GM18867 (cell line): Measurements from ENCODE around the gene KLF7.

Experiments
- ATAC-seq: cut with Tn5 transposase; IDR thresholded peaks from one replicate; pipeline ENCODE4 v1.9.1; 2021; ENCODE audit warnings: mild to moderate bottlenecking, moderate library complexity; ENCODE audit not compliant: unreplicated experiment

KLF7 gene

GRCh38 chr2:207071820-207072219 lies 93.9 kb downstream of the KLF7 start:
- ATAC-seq, result no peak

DNA sequence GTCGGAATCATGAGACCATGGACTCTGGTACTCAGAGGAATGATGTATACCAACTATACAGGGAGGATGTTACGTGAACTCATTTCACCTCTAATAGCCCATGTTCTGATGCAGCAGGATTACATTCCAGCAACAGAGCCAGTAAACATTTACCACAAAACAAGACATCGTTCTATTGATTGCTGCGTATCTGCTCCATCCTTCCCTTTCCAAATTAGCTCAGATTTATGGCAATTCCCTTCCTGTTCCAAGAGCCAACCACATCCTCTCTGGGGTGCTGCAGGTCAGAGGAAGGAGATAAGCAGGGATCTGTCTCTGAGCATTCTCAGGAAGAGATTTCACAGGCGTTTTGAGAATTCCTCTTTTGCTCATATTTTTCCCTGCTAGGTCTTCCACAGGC lies 98.3 kb downstream of the KLF7 start:
- ATAC-seq, result no peak

GRCh38 chr2:207066791-207067460 lies 98.8 kb downstream of the KLF7 start:
- no peak for ATAC-seq

GRCh38 chr2:207066166-207066565 lies 99.6 kb downstream of the KLF7 start:
- ATAC-seq, result no peak

DNA sequence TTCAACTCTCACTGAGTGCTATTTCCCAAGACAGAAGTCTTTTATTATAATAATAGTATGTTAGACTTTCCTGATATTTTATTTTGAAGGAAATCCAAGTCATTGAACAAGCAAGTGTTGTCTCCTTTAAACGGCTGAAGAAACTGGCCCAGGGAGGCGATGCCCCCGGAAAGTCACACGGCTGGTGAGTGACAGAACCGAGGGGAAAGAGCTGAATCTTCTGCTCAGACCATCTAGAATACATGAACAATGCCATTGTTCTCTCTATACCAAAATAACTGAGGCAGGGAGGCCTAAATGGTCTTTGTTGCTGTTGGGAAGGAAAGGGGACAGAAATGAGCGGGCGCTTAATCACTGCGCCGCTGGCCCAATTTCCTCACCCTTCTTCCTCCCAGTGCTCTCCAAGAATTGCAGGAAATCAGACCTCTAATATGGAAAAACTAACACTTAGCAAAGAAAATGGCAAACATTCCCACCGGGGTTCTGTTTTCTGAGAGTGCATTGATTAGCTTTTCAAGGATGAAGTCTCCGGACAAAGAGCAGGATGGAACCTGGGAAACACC lies 101.5 kb downstream of the KLF7 start:
- no peak for ATAC-seq

DNA sequence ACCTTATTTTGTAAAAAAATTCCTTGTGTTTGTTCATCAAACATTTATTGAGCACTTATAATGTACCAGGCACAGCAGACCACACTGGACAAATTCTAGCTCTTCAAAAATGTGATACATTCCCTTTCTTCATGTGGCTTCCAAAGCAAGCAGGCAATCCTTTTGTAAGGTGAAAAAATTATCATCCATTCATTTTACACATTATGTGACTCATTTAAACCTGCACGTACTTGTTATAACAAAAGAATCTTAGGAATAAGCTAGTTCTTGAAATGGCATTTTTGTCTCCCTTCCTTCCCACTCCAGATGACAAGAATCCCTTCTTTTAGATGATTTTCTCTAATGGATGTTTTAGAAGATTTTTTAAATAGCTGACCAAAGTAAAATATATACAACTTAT lies 104.6 kb downstream of the KLF7 start:
- ATAC-seq, result no peak

GRCh38 chr2:207055257-207055656 lies 110.5 kb downstream of the KLF7 start:
- no peak for ATAC-seq

GRCh38 chr2:207054521-207054920 lies 111.2 kb downstream of the KLF7 start:
- no peak for ATAC-seq

DNA sequence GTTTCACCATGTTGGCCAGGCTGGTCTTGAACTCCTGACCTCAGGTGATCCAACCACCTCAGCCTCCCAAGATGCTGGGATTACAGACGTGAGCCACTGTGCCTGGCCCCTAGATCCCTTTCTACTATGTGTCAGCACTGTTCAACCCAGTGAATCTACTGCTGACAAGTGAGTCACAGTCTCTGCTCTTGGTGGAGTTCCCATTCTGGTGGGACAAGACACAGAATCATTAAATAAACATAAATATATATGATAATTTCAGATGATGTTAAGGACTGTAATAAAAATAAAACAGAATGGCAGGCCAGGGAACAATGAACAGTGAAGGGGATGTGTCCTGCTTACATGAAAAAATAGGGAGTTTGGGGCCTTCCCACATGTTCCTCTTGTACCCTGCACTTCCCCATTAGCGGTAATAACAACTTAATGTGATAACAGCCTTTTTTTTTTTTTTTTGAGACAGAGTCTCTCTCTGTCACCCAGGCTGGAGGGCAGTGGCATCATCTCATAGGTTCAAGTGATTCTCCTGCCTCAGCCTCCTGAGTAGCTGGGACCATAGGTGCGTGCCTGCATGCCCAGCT lies 114.3 kb downstream of the KLF7 start:
- no peak for ATAC-seq

DNA sequence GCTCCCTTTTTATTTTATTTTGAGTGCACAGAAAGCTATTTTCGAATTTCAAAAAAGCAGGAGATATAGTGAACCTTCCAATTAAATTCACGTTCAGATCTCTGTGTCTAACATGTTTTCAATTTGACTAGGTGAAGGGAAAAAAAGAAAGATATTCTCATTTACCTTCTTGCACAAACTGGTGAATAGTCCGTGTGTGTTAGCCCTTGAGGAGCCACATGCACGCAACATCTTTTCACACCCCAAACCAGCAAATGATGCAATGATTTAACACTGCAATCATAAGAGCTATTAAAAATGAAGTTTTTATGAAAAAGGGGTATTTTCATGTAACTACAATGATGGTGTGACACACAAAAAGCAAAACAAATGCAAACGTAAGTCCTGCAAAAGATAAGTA lies 116.6 kb downstream of the KLF7 start:
- no peak for ATAC-seq

DNA sequence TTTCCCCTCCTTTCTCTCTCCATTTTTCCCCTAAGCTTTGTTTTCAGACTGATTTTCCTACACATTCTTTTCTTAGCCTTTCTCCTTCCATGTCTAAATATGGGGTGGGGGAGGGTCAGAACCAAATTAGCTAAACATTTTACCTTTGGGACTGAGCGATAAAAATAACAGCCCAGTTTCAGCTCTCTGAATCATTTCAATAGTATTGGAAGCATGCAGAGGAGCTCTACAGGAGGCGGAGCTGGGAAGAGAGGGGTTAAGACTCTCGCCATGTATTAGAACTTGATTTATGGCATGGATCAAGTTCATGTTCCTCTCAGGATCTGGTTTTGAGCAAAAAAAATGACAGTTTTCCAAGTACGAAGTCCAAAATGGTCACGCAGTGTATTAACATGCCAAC lies 117.3 kb downstream of the KLF7 start:
- ATAC-seq, result no peak

DNA sequence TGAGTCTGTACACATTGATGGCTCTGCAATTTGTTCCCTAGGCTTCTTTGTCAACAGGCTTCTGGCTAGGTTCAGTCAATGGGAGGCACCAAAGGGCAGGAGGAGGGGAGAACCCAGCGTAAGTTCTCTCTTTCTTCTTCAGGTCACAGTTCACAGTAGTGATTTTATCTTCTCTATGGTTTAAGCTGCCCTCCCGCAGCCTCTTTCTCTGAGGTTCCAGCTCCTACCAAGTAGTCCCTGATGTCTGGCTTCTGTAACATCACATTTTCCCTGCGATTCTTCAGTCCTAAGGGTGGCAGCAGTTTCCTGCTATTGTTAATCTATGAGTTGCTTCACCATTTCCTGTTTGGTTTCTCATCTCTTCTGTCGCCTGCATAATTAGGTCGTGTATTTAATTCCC lies 119.0 kb downstream of the KLF7 start:
- no peak for ATAC-seq

GRCh38 chr2:207045531-207045930 lies 120.2 kb downstream of the KLF7 start:
- no peak for ATAC-seq

DNA sequence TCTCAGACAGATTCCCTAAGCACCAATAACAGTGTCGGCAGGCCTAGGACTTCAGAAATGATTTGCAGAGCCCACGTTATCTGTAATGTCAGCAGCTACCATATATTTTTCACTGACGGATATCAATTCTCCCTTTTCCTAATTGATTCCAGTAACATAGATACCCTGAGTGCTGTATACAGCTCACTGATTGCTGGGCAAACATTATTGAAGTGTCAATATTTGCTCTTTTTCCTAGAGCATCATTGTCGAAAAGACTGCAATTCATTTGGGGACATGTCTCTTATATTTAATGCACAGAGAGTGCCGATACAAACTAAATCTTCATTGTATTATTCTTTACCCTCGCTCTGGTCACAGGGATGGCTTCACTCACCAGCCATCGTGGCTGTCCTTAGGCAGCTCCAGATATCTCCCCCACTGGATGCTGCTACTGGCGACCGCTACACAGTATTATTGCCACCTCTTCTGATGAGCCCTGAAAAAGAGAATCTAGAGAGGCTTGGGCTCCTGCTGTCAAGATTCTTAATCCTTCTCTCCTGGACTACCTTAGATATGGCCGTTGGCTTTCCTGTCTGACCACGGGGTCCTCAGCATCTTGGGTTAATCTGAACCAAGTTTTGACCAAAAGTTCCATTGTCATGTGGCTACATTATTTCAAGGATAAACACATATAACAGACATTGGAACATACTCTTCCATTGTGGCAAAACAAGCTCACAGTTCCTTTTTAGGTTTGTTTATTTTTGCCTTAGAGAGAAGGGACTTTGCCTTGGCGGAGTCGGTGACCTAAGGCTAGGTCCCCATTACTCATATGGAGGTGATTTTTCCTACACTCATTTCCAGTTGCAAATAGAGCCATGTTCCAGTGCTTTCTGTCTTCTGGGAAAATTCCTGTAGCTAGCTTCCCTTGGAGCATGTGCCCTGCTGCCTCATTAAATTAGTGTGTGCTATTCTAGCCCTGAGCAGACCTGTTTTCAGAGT lies 121.1 kb downstream of the KLF7 start:
- ATAC-seq, result no peak

- no peak for ATAC-seq
Measured at GRCh38 chr2:207042841-207043240, 122.9 kb downstream of the KLF7 start.

GRCh38 chr2:207041786-207042554 lies 123.8 kb downstream of the KLF7 start:
- ATAC-seq, result no peak

GRCh38 chr2:207041279-207041678 lies 124.5 kb downstream of the KLF7 start:
- ATAC-seq, result no peak

DNA sequence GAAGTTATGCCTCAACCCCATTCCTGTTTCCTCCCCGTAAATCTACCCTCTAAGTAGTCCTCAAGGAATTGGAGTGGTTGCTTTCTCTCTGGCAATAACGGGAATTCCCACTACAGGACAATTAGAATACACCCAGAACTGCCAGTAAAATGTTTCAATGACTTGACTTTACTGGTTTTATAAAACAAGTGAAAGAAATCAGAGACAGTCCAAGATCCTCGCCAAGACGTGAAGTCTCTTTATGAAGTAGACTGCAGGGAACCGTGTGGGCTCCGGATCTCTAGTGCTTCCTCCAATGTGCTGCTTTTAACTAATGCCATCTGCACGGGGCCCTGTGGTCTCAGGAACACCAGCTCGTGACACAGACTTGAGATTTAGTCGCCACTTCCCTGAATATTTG lies 125.1 kb downstream of the KLF7 start:
- ATAC-seq, result no peak

DNA sequence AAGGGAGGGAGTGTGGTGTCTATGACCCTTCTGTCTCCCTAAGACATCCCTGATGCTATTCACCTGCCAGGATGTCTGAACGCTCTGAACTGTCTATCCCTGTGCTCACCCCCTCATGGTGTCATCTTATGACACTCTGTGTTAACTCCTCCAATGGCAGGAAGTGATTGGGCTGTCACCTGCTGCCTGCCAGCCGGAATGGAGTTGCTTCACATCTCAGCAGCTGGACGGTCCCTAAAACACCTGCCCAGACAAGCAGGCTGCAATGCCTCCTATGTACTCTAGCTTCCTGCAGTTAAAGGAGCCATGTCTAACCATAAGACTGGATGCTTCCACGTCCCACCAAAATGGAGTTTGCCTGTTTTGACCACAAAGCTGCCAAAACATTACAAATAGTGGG lies 126.5 kb downstream of the KLF7 start:
- no peak for ATAC-seq

GRCh38 chr2:207038299-207038698 lies 127.4 kb downstream of the KLF7 start:
- no peak for ATAC-seq

GRCh38 chr2:207037896-207038295 lies 127.9 kb downstream of the KLF7 start:
- no peak for ATAC-seq
